B cell (primary cell): ENCODE data around the gene TP53I3. TPM values are rescaled to one million over a fixed set of nuclear protein-coding genes. Genes with fewer than 3 reads are reported as not detected.

Experiments used
- ATAC-seq: fragments of 200-7000 bp; cut with Tn5 transposase; one replicate; pipeline ENCODE4 v1.10.0; 2021; ENCODE audit warnings: low read depth, mild to moderate bottlenecking, moderate number of reproducible peaks, moderate library complexity
- CTCF ChIA-PET: fragments of 350-600 bp; sonication (Branson Sonifier 250); formaldehyde crosslinking; loops from one replicate; lab custom pipeline; 2021; ENCODE audit warnings: antibody characterized with exemption, inconsistent platforms; lab: Charles Lee
- POLR2A ChIA-PET: fragments of 350-600 bp; sonication (Branson Sonifier 250); formaldehyde crosslinking; loops from one replicate; lab custom pipeline; 2021; ENCODE audit warnings: antibody characterized with exemption; lab: Charles Lee
- DNase-seq: peaks from one replicate; pipeline ENCODE4 v3.0.0; 2013
- H2AFZ ChIP-seq: 2 replicates; pipeline ENCODE4 v1.6.1; 2012; ENCODE audit warnings: mild to moderate bottlenecking, low read depth, low read length; ENCODE audit not compliant: insufficient read depth, poor library complexity, severe bottlenecking
- H3K27ac ChIP-seq, 2 donors: 1 replicate in 1 of 2; 2 replicates in 1 of 2; pipeline ENCODE4 v1.5.1; 2012 to 2013; ENCODE audit warnings: low read length in 2 of 2, mild to moderate bottlenecking in 2 of 2, moderate library complexity in 1 of 2
- H3K27me3 ChIP-seq, 4 experiments: fragments of 200-600 bp in 1 of 4; sonication (generic) in 1 of 4; replicated peaks in 1 of 4; 1 replicate in 2 of 4; 2 replicates in 2 of 4; pipeline versions ENCODE4 v1.6.1 to v1.7.0; 2013 to 2016; ENCODE audit warnings: low read length in 3 of 4, mild to moderate bottlenecking in 2 of 4, mixed read lengths in 1 of 4, moderate library complexity in 1 of 4; ENCODE audit not compliant: insufficient read depth in 4 of 4, control insufficient read depth in 3 of 4; ENCODE audit errors: control extremely low read depth in 1 of 4
- H3K36me3 ChIP-seq, 2 experiments: replicated peaks in 1 of 2; 1 replicate in 1 of 2; 2 replicates in 1 of 2; pipeline versions ENCODE4 v1.6.1 to v1.7.1; 2013; ENCODE audit warnings: low read length in 1 of 2; ENCODE audit not compliant: insufficient read depth in 2 of 2, control insufficient read depth in 1 of 2; ENCODE audit errors: control extremely low read depth in 1 of 2, extremely low read depth in 1 of 2
- H3K4me1 ChIP-seq, 2 donors: fragments of 200-600 bp in 1 of 2; sonication (generic) in 1 of 2; 1 replicate in 1 of 2; 2 replicates in 1 of 2; pipeline versions ENCODE4 v1.5.1 to v1.6.1; 2013 to 2017; ENCODE audit warnings: low read length in 2 of 2; ENCODE audit not compliant: control insufficient read depth in 2 of 2, insufficient read depth in 2 of 2
- H3K4me2 ChIP-seq: replicated peaks from 2 replicates; pipeline ENCODE3; 2012; ENCODE audit warnings: mild to moderate bottlenecking, low read depth, low read length; ENCODE audit not compliant: poor library complexity, severe bottlenecking
- H3K4me3 ChIP-seq, 5 experiments: fragments of 200-600 bp in 1 of 5; sonication (generic) in 1 of 5; 1 replicate in 3 of 5; 2 replicates in 2 of 5; pipeline versions ENCODE4 v1.5.1 to v1.7.0; 2011 to 2016; ENCODE audit warnings: low read length in 4 of 5, mild to moderate bottlenecking in 4 of 5, low read depth in 2 of 5, control low read depth in 1 of 5, moderate library complexity in 1 of 5; ENCODE audit not compliant: insufficient read depth in 1 of 5; ENCODE audit errors: control extremely low read depth in 1 of 5, extremely low read depth in 1 of 5
- H3K79me2 ChIP-seq: fragments of 200-600 bp; sonication (generic); one replicate; pipeline ENCODE4 v1.6.0; 2016; ENCODE audit warnings: low read length; ENCODE audit not compliant: control insufficient read depth, insufficient read depth
- H3K9ac ChIP-seq: fragments of 200-600 bp; sonication (generic); 2 replicates; pipeline ENCODE4 v1.6.1; 2017; ENCODE audit warnings: mild to moderate bottlenecking, low read length, moderate library complexity
- H3K9me3 ChIP-seq, 3 donors: one replicate each; pipeline versions ENCODE4 v1.6.1 to v1.7.1; 2013; ENCODE audit warnings: low read length in 2 of 3; ENCODE audit not compliant: control insufficient read depth in 2 of 3, insufficient read depth in 1 of 3; ENCODE audit errors: control extremely low read depth in 1 of 3
- H4K20me1 ChIP-seq: 2 replicates; pipeline ENCODE4 v1.6.0; 2012; ENCODE audit warnings: mild to moderate bottlenecking, low read length; ENCODE audit not compliant: insufficient read depth, control insufficient read depth, poor library complexity, severe bottlenecking
- H3K27ac Mint-ChIP-seq: one replicate; pipeline ENCODE4 v1.8.0; 2021; ENCODE audit warnings: mixed read lengths
- H3K27me3 Mint-ChIP-seq: one replicate; pipeline ENCODE4 v1.8.0; 2021; ENCODE audit warnings: mixed read lengths
- H3K4me1 Mint-ChIP-seq: one replicate; pipeline ENCODE4 v1.8.0; 2021; ENCODE audit warnings: mixed read lengths
- H3K4me3 Mint-ChIP-seq: one replicate; pipeline ENCODE4 v1.8.0; 2021; ENCODE audit warnings: mixed read lengths
- H3K9me3 Mint-ChIP-seq: one replicate; pipeline ENCODE4 v1.8.0; 2022; ENCODE audit warnings: mixed read lengths; ENCODE audit not compliant: insufficient read depth
- EZH2 ChIP-seq: IDR thresholded peaks from 2 replicates; pipeline ENCODE4 v1.6.1; 2012; ENCODE audit warnings: borderline replicate concordance, low read depth, mild to moderate bottlenecking, moderate library complexity, low read length; ENCODE audit not compliant: insufficient read depth, poor library complexity, severe bottlenecking
- WGBS: methylation state at CpG from one replicate; pipeline ENCODE4 v1.1.5; 2013; ENCODE audit warnings: missing lambda C conversion rate; ENCODE audit not compliant: insufficient coverage; 5-methylcytosine and 5-hydroxymethylcytosine counted together
- intact Hi-C: fragments of 100-400 bp; cut with micrococcal nuclease; formaldehyde crosslinking; loops from one replicate; pipeline ENCODE4 v1.10.0; 2022
- polyA plus RNA-seq: library from polyadenylated mRNA; depleted of rRNA; stranded (reverse); fragments of >200 nt; gene quantifications from 2 replicates; pipeline ENCODE4 v1.2.3, GENCODE V29; 2012
- total RNA-seq, 2 donors: library from RNA; stranded (reverse); fragments of 120-200 nt in 1 of 2; gene quantifications; 1 replicate in 1 of 2; 2 replicates in 1 of 2; pipeline versions ENCODE4 v1.2.3 to v1.2.4, GENCODE V29; 2013 to 2022
- TF ChIP-seq, protein P1 (sequence below): fragments of 200-600 bp; IDR thresholded peaks from one replicate; pipeline ENCODE4 v1.8.0; 2022; ENCODE audit warnings: antibody characterized with exemption, mild to moderate bottlenecking

Gene TP53I3
- total and polyA plus RNA-seq, 2 donors (not counting 1 experiment from before 2014, with no cell fraction given), result 3.9 to 7.3 TPM

DNA sequence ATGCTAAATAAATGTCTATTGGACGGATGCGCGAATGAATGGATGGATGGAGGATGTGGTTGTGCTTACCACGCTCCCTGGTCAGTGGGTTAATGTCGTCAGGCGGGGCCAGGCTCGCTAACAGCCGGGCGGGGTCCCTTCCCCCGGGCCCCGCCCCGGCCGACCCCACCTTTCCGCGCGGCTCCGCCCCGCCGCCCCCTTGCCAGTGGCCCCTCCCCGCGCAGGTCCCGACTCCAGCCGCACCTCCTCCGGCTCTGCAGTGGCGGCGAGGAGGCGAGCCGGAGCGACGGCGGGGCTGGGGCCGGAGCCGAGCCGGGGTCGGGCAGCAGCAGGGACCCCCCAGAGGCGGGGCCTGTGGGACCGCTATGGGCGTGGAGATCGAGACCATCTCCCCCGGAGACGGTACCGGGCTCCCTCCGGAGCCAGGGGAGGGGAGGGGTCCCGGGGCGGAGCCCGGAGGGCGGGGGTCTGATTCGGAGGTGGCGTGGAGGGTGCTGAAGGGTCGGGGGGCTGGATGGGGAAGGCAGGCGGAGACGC, 35.1 kb downstream of the TP53I3 start, which contains the start of gene FKBP1B:
Gene FKBP1B (plus strand): TSS at position 257 of the 537 bp plus-strand sequence. CDS start 109 bp downstream, at position 366.
- peaks cover 18% of the 10 kb centered on the region for H3K79me2 ChIP-seq
- H3K4me2 ChIP-seq, result peak within 1 kb of the TSS; percentile 100
- H3K27me3 Mint-ChIP-seq, result no peaks in the 10 kb centered on the region
- peak within 1 kb of the TSS; percentile 1 to 92 (median 61) for H3K4me3 ChIP-seq
- no peaks in the 10 kb centered on the region for H4K20me1 ChIP-seq
- under 1% methylated on average over 52 of the region's 52 CpGs for WGBS
- H3K4me1 ChIP-seq, result peaks cover 24 to 26% of the 10 kb centered on the region in 2 donors
- intact Hi-C loops, result loop anchor here (1.0 kb wide), 1 partner anchor 109 kb away; the partner anchor contains the start of gene UBXN2A
- peak within 1 kb of the TSS; percentile 81 for H3K9ac ChIP-seq
- ATAC-seq (peak; percentile 26), DNase-seq (peak; percentile 65)
- no peaks in the 10 kb centered on the region for H3K36me3 ChIP-seq
- H3K27me3 ChIP-seq, result peaks cover 0 to 20% (median 2%) of the 10 kb centered on the region in 4 experiments
- ChIA-PET CTCF (interaction anchor here (1.0 to 1.4 kb wide), 3 partner anchors 35 to 225 kb away, joined by 4 to 7 read pairs (median 5); partner anchors contain the start of gene TP53I3), POLR2A (interaction anchor here (0.6 to 1.7 kb wide), 2 partner anchors 27 to 121 kb away, joined by 3 to 5 read pairs; no protein-coding TSS in a partner anchor)
- peaks cover 25% of the 10 kb centered on the region for H3K4me1 Mint-ChIP-seq
- peak within 1 kb of the TSS in 1 of 2 donors; percentile 30 for H3K27ac ChIP-seq
- no peak within 1 kb of the TSS for H3K27ac Mint-ChIP-seq
- peak within 1 kb of the TSS; percentile 97 for H2AFZ ChIP-seq
- no peaks in the 10 kb centered on the region for H3K9me3 Mint-ChIP-seq
- no peak within 1 kb of the TSS for H3K4me3 Mint-ChIP-seq
- H3K9me3 ChIP-seq, result no peaks in the 10 kb centered on the region
- TF ChIP-seq EZH2, result no peak
- TF ChIP-seq, protein P1, sequence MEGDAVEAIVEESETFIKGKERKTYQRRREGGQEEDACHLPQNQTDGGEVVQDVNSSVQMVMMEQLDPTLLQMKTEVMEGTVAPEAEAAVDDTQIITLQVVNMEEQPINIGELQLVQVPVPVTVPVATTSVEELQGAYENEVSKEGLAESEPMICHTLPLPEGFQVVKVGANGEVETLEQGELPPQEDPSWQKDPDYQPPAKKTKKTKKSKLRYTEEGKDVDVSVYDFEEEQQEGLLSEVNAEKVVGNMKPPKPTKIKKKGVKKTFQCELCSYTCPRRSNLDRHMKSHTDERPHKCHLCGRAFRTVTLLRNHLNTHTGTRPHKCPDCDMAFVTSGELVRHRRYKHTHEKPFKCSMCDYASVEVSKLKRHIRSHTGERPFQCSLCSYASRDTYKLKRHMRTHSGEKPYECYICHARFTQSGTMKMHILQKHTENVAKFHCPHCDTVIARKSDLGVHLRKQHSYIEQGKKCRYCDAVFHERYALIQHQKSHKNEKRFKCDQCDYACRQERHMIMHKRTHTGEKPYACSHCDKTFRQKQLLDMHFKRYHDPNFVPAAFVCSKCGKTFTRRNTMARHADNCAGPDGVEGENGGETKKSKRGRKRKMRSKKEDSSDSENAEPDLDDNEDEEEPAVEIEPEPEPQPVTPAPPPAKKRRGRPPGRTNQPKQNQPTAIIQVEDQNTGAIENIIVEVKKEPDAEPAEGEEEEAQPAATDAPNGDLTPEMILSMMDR, result no peak
